ENCODE data around the gene ASCC1.
"Not testable (repeated sequence)": the region's sequence is repeated elsewhere in the genome, so short reads cannot be mapped to it uniquely, and the experiment has no call there.

Gene ASCC1

GRCh38 chr10:72219235-72219814 is 3.2 kb upstream of the ASCC1 start:
- H3K4me3 ChIP-seq (replicated peaks; ENCODE audit: low read depth, low read length) = no peak overlapping the region
- TF ChIP-seq CTCF (IDR thresholded peaks at IDR 0.05; ENCODE audit: low read length, missing control alignments) = no peak
- no peak for DNase-seq (ENCODE audit: low read depth)

GRCh38 chr10:72218726-72219125 is 2.6 kb upstream of the ASCC1 start:
- no peak overlapping the region for H3K4me3 ChIP-seq (replicated peaks; ENCODE audit: low read depth, low read length)
- DNase-seq (ENCODE audit: low read depth) = no peak
- TF ChIP-seq CTCF (IDR thresholded peaks at IDR 0.05; ENCODE audit: low read length, missing control alignments) = no peak

- DNase-seq (ENCODE audit: low read depth) = no peak
- TF ChIP-seq CTCF (IDR thresholded peaks at IDR 0.05; ENCODE audit: low read length, missing control alignments) = no peak
- no peak overlapping the region for H3K4me3 ChIP-seq (replicated peaks; ENCODE audit: low read depth, low read length)
Measured at GRCh38 chr10:72218325-72218724, 2.2 kb upstream of the ASCC1 start.

GRCh38 chr10:72211832-72212231 is 4.2 kb downstream of the ASCC1 start:
- DNase-seq (ENCODE audit: low read depth) = not testable (repeated sequence)

GRCh38 chr10:72211381-72211780 is 4.7 kb downstream of the ASCC1 start:
- not testable (repeated sequence) for DNase-seq (ENCODE audit: low read depth); H3K4me3 ChIP-seq (replicated peaks; ENCODE audit: low read depth, low read length)

More at GRCh38 chr10:72211832-72212231, 4.2 kb downstream of the ASCC1 start:
- not testable (repeated sequence) for H3K4me3 ChIP-seq (replicated peaks; ENCODE audit: low read depth, low read length)

GRCh38 chr10:72208526-72208925 is 7.5 kb downstream of the ASCC1 start:
- H3K4me3 ChIP-seq (replicated peaks; ENCODE audit: low read depth, low read length) = not testable (repeated sequence)

GRCh38 chr10:72206511-72207229 is 9.4 kb downstream of the ASCC1 start:
- no peak for DNase-seq (ENCODE audit: low read depth)
- no peak overlapping the region for H3K4me3 ChIP-seq (replicated peaks; ENCODE audit: low read depth, low read length)
- TF ChIP-seq CTCF (IDR thresholded peaks at IDR 0.05; ENCODE audit: low read length, missing control alignments) = no peak

More at GRCh38 chr10:72208526-72208925, 7.5 kb downstream of the ASCC1 start:
- DNase-seq (ENCODE audit: low read depth) = not testable (repeated sequence)

- H3K4me3 ChIP-seq (replicated peaks; ENCODE audit: low read depth, low read length) = no peak overlapping the region
- TF ChIP-seq CTCF (IDR thresholded peaks at IDR 0.05; ENCODE audit: low read length, missing control alignments) = no peak
- DNase-seq (ENCODE audit: low read depth) = no peak
Measured at GRCh38 chr10:72204724-72205123, 11.4 kb downstream of the ASCC1 start.

All from fibroblast of pulmonary artery (primary cell).